Subcutaneous adipose tissue (tissue), 4 donors: ENCODE results near the gene NT5C2. TPM values are rescaled to one million over a fixed set of nuclear protein-coding genes. Genes with fewer than 3 reads are reported as not detected.

Source experiments
- total RNA-seq, 4 donors: library from RNA; depleted of rRNA; stranded (reverse); fragments of >200 nt; gene quantifications; one replicate each; pipeline ENCODE4 v1.1.0, GENCODE V29; 2016
- TF ChIP-seq, protein P1 (sequence below): fragments of 450-650 bp; IDR thresholded peaks from one replicate; pipeline ENCODE4 v1.5.1; 2016; ENCODE audit warnings: low read depth, mild to moderate bottlenecking, control low read depth, antibody characterized with exemption, moderate library complexity

Gene NT5C2
- total RNA-seq, 4 donors from 2014 or later, result 62.1 to 262 (median 71.4) TPM

DNA sequence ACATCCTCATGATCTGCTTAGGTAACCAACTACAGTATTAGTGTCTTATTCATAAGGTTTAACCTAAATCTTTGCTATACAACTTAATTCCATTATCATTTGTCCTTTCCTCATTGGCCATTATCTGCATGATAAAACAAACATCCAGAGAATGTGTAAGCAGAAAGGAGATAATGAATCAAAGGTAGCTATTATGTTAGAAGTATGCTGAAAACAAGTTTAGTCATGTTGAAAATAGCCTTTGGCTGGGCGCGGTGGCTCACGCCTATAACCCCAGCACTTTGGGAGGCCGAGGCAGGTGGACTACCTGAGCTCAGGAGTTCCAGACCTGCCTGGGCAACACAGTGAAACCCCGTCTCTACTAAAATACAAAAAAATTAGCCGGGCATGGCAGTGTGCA lies 78.2 kb downstream of the NT5C2 start:
- TF ChIP-seq, protein P1, sequence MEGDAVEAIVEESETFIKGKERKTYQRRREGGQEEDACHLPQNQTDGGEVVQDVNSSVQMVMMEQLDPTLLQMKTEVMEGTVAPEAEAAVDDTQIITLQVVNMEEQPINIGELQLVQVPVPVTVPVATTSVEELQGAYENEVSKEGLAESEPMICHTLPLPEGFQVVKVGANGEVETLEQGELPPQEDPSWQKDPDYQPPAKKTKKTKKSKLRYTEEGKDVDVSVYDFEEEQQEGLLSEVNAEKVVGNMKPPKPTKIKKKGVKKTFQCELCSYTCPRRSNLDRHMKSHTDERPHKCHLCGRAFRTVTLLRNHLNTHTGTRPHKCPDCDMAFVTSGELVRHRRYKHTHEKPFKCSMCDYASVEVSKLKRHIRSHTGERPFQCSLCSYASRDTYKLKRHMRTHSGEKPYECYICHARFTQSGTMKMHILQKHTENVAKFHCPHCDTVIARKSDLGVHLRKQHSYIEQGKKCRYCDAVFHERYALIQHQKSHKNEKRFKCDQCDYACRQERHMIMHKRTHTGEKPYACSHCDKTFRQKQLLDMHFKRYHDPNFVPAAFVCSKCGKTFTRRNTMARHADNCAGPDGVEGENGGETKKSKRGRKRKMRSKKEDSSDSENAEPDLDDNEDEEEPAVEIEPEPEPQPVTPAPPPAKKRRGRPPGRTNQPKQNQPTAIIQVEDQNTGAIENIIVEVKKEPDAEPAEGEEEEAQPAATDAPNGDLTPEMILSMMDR, result no peak

DNA sequence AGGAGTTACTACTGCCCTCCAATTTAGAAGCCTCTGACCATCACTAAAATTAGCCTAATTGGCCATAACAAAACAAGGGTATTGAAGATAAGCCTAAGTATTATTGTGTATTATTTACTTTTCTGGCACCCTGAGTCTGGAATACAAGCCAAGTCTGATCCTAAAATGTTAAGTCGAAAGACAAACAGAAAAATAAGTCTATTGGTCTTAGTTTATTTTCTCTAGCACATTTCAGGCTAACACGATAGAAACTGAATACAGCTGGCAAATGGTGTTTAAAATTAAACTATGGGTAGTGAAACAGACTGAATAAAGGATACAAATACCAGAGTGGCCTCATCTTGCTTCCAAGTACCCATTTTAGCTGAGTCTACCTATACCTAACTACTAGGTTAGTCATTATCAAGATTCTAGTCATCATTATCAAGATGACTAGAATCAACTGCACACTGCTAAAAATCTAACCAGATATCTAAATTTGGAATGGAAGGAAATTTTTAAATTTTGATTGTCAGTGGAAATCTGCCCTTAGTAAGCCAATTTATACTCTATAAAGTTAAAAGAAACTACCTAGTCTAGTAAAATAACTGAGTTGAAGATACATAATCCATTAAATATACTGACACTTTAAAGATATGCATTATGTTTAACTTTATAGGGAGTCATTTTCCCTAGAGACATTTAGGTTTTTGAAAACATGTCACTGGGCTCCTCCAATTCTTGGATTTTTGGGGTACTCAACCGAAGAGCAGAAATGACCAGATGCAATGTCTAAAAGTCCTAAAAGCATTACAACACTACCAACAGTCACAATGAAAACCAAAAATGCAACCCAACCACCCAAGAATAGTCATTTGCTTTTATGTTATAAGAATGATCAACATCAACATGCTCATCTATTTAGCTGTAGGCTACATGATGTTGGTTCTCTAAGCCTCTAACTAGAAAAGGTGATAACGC lies 80.9 kb downstream of the NT5C2 start:
- TF ChIP-seq, protein P1, result no peak

DNA sequence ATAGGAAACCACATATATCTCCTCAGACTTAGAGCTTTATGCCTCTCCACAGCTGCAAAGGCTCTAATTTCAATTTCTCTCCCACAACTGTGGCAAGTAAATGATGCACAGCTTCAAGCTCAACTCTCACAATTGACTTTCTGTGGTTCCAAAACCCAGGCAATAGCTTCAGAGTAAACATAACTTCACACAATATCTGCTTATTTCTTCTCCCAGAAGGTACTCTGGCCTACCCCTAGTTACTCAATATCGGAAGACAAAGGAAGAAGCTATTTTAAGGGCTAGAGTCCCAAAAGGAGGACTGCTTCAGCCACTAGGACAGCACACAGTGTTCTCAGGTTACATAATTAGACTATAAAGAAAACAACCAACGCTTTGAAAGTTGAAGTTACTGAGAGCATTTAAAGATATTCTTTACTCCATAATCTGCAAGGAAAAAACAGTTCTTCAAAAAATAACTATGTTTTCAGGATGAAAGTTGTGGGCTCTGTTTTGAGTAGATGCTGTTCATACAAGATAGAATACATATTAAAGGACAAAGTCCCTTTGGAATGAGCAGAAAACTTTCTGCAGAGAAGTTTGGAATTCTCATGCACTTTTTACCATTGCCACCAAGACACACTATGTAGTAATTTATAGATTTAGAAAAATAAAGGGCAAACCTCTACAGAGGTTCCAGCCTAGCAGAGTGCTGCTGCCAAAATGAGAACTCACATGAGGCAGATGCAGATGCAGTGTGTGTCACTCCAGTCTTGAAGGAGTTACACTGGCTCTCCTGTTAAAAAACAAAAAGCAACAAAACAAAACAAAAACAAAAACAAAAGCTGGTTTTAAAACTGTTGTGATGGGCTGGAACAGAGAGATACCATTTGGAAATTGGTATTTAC lies 81.8 kb downstream of the NT5C2 start:
- TF ChIP-seq, protein P1, result no peak

DNA sequence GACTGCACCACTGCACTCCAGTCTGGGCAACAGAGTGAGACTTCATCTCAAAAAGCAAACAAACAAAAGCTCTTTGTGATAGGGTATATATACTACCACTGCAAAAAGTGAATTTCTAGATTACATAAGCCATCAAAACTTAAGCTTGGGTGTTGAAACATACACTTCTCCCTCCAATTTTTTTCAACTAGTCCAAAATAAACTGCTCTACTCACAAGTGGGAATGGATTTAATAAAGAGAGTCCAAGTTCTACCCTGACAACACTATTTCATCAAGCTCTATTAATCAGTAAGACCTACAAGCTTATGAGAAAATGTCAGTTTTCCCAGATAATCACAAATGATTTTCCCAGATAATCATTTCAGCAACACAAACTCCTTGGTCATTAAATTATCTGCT lies 82.7 kb downstream of the NT5C2 start:
- TF ChIP-seq, protein P1, result no peak

DNA sequence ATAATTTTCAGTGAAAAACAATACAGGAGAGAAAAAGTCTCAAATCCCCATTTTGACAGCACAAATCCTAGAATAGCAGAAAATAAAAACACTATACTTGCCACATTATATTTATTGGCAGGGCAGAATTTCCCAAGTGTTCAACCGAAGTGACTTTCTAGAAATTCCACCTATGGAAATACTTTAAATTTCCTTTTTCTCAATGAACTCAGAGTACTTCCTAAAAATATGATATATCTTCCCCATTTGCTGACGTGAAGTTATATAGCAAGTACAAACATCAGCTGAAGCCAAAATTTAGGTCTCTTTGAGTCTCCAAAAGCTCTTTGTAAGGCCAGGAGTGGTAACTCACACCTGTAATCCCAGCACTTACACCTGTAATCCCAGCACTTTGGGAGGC lies 83.3 kb downstream of the NT5C2 start:
- TF ChIP-seq, protein P1, result no peak

DNA sequence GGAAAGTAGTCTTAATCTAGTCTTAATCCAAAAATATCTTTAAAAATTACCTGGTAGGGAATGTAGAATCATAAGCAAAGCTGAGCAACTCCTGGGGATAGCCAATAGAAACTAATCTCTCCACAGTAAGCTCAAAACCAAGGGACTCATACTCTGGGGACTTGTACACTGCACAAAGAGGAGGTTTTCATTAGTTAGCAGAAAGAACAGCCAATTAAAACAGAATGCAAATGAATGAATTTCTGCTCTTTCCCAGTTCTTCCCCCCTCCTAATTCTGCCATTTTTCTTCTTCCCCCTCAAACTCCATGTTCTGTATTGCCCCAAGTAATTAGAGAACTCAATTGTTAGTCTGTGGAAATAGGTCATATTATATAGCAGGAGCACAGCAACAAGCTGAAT lies 86.5 kb downstream of the NT5C2 start:
- TF ChIP-seq, protein P1, result no peak

DNA sequence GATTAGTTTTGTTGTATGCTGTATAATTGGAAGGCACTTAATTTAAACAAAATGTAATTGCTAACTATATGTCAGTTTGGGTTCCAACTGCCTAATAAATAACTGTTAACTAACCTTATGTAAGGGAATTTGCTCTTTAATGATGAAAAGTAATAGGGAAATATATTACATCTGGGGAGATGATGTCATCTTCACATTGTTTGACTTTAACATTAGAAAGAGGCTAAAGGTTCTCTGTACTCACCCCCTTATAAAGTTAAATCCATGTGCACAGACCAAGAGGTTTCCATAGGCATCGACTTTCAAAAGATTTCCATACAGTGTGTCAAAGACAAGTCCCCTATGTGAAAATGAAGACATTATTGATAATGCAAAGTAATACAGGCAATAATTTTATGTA lies 87.6 kb downstream of the NT5C2 start:
- TF ChIP-seq, protein P1, result no peak
